SW 1271 (cell line): ENCODE measurements around the gene NRROS.
"Not testable (repeated sequence)": the region's sequence is repeated elsewhere in the genome, so short reads cannot be mapped to it uniquely, and the experiment has no call there.

Source experiments
- DNase-seq, 2 experiments: peaks; one replicate each; lab custom pipeline; 2025; lab: John Stamatoyannopoulos, UW

Gene NRROS

GRCh38 chr3:196639483-196640296 lies at the start of gene NRROS:
NRROS (plus strand) TSS chr3:196639694; CDS start chr3:196654540, 14,846 bp downstream.
- no peak for DNase-seq

GRCh38 chr3:196590279-196590678 lies 49.2 kb upstream of the NRROS start:
- DNase-seq: no peak

- DNase-seq: no peak
These were observed 43.1 kb upstream of the NRROS start for GRCh38 chr3:196596355-196596754.

- not testable (repeated sequence) for DNase-seq
These were observed 41.3 kb upstream of the NRROS start for GRCh38 chr3:196597971-196598733.

GRCh38 chr3:196599734-196600128 lies 39.8 kb upstream of the NRROS start:
- DNase-seq: no peak

GRCh38 chr3:196600359-196600758 lies 39.1 kb upstream of the NRROS start:
- no peak for DNase-seq

- DNase-seq: no peak
These were observed 36.8 kb upstream of the NRROS start for GRCh38 chr3:196602673-196603072.

- DNase-seq: no peak
These were observed 35.8 kb upstream of the NRROS start for GRCh38 chr3:196603683-196604082.

- DNase-seq: no peak
These were observed 34.9 kb upstream of the NRROS start for GRCh38 chr3:196604548-196604947.

GRCh38 chr3:196608693-196609092 lies 30.8 kb upstream of the NRROS start:
- DNase-seq: no peak

- peak; percentile 64 to 74 for DNase-seq
These were observed 30.1 kb upstream of the NRROS start for GRCh38 chr3:196609343-196609775.

- no peak for DNase-seq
These were observed 29.5 kb upstream of the NRROS start for GRCh38 chr3:196609805-196610515.

- DNase-seq: no peak
These were observed 27.6 kb upstream of the NRROS start for GRCh38 chr3:196611761-196612483.

GRCh38 chr3:196615234-196615633 lies 24.3 kb upstream of the NRROS start:
- DNase-seq: not testable (repeated sequence)

GRCh38 chr3:196617256-196617655 lies 22.2 kb upstream of the NRROS start:
- DNase-seq: no peak

- DNase-seq: no peak
These were observed 20.3 kb upstream of the NRROS start for GRCh38 chr3:196619223-196619622.

GRCh38 chr3:196619627-196620026 lies 19.9 kb upstream of the NRROS start:
- not testable (repeated sequence) for DNase-seq

GRCh38 chr3:196620161-196620604 lies 19.3 kb upstream of the NRROS start:
- no peak for DNase-seq

- DNase-seq: no peak
These were observed 18.8 kb upstream of the NRROS start for GRCh38 chr3:196620684-196621083.

GRCh38 chr3:196621611-196622010 lies 17.9 kb upstream of the NRROS start:
- DNase-seq: no peak

GRCh38 chr3:196624067-196624790 lies 15.3 kb upstream of the NRROS start:
- DNase-seq: no peak
